Measurements from ENCODE around the gene AOC2. TPM values are rescaled to one million over a fixed set of nuclear protein-coding genes. Genes with fewer than 3 reads are reported as not detected.
"Not testable (repeated sequence)": the region's sequence is repeated elsewhere in the genome, so short reads cannot be mapped to it uniquely, and the experiment has no call there.

The AOC2 gene
- total RNA-seq, 4 donors from 2014 or later = 0.81 to 1.7 (median 1.4) TPM

DNA sequence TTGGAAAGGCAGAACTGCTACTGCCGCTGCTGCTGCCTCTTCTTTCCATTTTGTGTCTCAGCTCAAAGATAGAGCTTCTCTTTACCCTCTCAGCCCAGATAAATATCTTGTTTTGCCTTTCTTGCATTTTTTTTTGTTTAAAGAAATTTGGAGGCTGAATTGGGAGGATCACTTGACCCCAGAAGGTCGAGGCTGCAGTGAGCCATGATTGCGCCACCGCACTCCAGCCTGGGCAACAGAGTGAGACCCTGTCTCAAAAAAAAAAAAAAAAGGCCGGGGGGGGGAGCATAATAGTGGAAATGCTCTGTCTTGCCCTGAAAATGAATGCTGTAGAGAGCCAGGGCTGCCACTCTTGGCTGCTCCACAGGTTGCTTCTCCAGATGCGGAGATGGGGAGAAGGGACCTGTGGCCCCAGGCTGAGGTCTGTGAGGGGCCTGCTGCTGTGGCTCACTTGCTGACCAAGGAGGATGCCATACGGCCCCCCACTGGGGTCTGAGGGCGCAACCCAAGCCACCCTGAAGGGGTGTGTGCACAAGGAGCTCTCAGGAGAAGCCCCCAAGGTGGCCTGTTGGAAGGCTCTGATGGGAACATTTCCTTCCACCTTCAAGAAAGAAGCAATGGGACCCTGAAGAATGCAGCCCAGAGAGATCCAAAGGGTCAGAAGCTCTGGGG, 34.7 kb downstream of the AOC2 start:
- ATAC-seq = no peak
- Histone ChIP-seq H3K36me3 (peaks cover 0 to 6% of the 10 kb centered on the region in 2 donors), H3K27ac (no peak overlapping the region), H3K27me3 (no peaks in the 10 kb centered on the region), H3K4me1 (no peaks in the 10 kb centered on the region), H3K4me3 (no peak overlapping the region), H3K9me3 (no peaks in the 10 kb centered on the region)
- 81% methylated on average over 3 of the region's 8 CpGs; no CpG with 5 or more reads in 1 of the 2 donors for WGBS, 2 donors (ENCODE audit: low coverage in 1 of 2)
- TF ChIP-seq, protein P1, sequence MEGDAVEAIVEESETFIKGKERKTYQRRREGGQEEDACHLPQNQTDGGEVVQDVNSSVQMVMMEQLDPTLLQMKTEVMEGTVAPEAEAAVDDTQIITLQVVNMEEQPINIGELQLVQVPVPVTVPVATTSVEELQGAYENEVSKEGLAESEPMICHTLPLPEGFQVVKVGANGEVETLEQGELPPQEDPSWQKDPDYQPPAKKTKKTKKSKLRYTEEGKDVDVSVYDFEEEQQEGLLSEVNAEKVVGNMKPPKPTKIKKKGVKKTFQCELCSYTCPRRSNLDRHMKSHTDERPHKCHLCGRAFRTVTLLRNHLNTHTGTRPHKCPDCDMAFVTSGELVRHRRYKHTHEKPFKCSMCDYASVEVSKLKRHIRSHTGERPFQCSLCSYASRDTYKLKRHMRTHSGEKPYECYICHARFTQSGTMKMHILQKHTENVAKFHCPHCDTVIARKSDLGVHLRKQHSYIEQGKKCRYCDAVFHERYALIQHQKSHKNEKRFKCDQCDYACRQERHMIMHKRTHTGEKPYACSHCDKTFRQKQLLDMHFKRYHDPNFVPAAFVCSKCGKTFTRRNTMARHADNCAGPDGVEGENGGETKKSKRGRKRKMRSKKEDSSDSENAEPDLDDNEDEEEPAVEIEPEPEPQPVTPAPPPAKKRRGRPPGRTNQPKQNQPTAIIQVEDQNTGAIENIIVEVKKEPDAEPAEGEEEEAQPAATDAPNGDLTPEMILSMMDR (IDR thresholded peaks at IDR 0.05) = no peak
- no peak for TF ChIP-seq POLR2A (IDR thresholded peaks at IDR 0.05)
- TF ChIP-seq POLR2AphosphoS5 (IDR thresholded peaks at IDR 0.05) = no peak

DNA sequence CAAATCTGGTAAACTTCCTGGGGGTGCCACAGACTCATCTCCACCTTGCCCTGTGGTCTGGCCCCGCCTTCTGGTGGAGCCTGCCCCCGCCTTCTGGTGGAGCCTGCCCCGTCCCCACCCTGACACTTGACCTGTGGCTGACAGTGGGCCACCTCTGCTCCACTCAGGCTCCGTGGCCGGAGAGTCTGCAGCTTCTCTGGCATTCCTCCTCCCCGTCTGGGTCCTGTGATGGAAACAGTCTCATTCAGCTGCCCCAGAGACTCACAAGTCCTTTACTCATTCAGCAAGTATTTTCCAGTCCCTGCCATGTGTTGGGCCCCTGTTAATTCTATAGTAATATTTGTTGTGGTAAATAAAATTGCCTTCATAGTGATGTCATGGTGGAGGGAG, 35.2 kb downstream of the AOC2 start:
- no peaks in the 10 kb centered on the region for H3K9me3 ChIP-seq
- no peak overlapping the region for H3K4me3 ChIP-seq
- peaks cover 0 to 6% of the 10 kb centered on the region in 2 donors for H3K36me3 ChIP-seq
- 37 to 67% methylated on average over 1 to 5 of the region's 6 CpGs for WGBS, 2 donors (ENCODE audit: low coverage in 1 of 2)
- ATAC-seq = no peak
- no peaks in the 10 kb centered on the region for H3K27me3 ChIP-seq
- H3K4me1 ChIP-seq = no peaks in the 10 kb centered on the region
- TF ChIP-seq, protein P1 (IDR thresholded peaks at IDR 0.05) = no peak
- TF ChIP-seq EP300 (IDR thresholded peaks at IDR 0.05) (no peak), POLR2A (IDR thresholded peaks at IDR 0.05) (no peak), POLR2AphosphoS5 (IDR thresholded peaks at IDR 0.05) (no peak)
- no peak overlapping the region for H3K27ac ChIP-seq

DNA sequence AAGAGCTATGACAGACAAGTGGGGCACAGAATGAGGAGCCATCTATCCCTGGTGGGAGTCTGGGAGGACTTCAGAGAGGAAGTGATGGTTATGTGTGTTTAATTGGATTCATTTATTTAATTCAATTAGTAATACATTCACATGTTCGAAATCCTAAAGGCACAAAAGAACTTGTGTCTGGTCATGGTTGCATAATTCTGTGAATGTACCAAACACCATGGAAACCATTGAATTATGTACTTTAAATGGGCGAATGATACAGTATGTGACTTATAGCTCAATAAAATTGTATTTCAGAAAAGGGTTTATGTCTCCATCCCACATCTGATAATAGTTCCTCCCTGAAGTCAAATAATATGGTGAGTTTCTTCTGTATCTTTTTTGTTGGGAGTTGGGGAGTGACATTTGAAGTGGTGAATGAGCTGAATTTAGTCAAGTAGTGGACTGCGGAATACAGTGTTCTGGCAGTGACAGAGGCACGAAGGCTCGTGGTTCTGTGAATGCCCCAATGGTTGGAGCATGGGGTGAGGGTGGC, 36.5 kb downstream of the AOC2 start:
- Histone ChIP-seq H3K4me3 (no peak overlapping the region), H3K4me1 (no peaks in the 10 kb centered on the region), H3K27me3 (no peaks in the 10 kb centered on the region), H3K27ac (no peak overlapping the region), H3K9me3 (no peaks in the 10 kb centered on the region), H3K36me3 (peaks cover 0 to 6% of the 10 kb centered on the region in 2 donors)
- ATAC-seq = no peak
- WGBS, 2 donors (ENCODE audit: low coverage in 1 of 2) = 61 to 74% methylated on average over 5 of the region's 5 CpGs
- TF ChIP-seq, protein P1 (IDR thresholded peaks at IDR 0.05) = no peak
- TF ChIP-seq POLR2AphosphoS5 (IDR thresholded peaks at IDR 0.05) (no peak), EP300 (IDR thresholded peaks at IDR 0.05) (no peak), POLR2A (IDR thresholded peaks at IDR 0.05) (no peak)

DNA sequence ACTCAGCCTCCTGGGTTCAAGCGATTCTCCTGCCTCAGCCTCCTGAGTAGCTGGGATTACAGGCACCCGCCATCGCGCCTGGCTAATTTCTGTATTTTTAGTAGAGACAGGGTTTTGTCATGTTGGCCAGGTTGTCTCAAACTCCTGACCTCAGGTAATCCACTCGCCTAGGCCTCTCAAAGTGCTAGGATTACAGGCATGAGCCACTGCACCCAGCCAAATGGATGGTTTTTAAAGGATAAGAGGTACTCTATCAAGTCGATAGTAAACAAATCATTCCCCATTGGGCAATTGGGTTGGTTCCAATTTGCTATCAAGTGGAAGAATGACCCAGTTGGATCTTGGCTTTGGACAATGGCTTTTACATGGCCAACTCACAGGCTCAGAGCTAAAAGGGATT, 37.3 kb downstream of the AOC2 start:
- H3K4me3 ChIP-seq, H3K27me3 ChIP-seq, ATAC-seq, H3K36me3 ChIP-seq, H3K4me1 ChIP-seq, H3K27ac ChIP-seq, H3K9me3 ChIP-seq: not testable (repeated sequence)
- WGBS, 2 donors (ENCODE audit: low coverage in 1 of 2) = 58 to 92% methylated on average over 2 to 5 of the region's 6 CpGs

DNA sequence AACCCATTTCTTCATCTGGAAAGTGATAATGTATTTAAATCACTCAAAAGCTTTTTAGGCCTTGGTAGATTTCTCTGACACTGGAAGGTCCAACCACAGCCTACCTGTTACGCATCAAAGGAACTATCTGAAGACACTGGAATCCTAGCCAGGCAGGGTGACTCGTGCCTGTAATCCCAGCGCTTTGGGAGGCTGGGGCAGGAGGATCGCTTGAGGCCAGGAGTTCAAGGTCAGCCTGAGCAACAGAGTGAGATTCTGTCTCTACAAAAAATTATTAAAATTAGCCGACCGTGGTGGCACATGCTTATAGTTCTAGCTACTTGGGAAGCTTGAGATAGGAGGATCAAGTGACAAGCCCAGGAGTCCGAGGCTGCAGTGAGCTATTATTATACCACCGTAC, 37.8 kb downstream of the AOC2 start:
- H3K27ac ChIP-seq = no peak overlapping the region

More for the DNA sequence above, 37.8 kb downstream of the AOC2 start:
- 93 to 100% methylated on average over 1 to 3 of the region's 8 CpGs for WGBS, 2 donors (ENCODE audit: low coverage in 1 of 2)
- H3K4me3 ChIP-seq = no peak overlapping the region
- H3K36me3 ChIP-seq = peaks cover 0 to 4% of the 10 kb centered on the region in 2 donors
- no peaks in the 10 kb centered on the region for H3K4me1 ChIP-seq
- no peaks in the 10 kb centered on the region for H3K9me3 ChIP-seq
- TF ChIP-seq POLR2AphosphoS5 (IDR thresholded peaks at IDR 0.05) = no peak
- TF ChIP-seq, protein P1 (IDR thresholded peaks at IDR 0.05) = no peak
- TF ChIP-seq POLR2A (IDR thresholded peaks at IDR 0.05) = no peak
- no peak for TF ChIP-seq EP300 (IDR thresholded peaks at IDR 0.05)
- ATAC-seq = no peak
- no peaks in the 10 kb centered on the region for H3K27me3 ChIP-seq
